ENCODE data around the gene ZFAND6. TPM values are rescaled to one million over a fixed set of nuclear protein-coding genes. Genes with fewer than 3 reads are reported as not detected.

The ZFAND6 gene
- total RNA-seq, 4 donors from 2014 or later: 215 to 324 (median 226) TPM

DNA sequence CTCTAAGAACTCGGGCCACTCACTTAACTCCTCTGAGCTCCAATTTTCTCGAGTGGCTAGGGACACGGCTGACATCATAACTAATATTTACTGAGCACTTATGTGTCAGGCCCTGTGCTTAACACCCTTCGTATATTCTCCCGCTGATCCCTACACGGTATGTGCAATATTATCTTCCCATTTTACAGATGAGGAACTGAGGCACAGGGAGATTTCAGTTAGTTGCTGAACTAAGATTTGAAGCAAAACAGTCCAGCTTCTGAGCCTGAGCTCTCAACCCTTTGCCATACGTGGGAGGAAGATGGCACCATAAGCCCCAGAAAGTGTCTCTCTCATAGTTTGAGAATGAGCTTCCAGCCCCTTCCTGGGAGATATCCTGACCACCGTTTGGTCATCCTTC, 112.9 kb downstream of the ZFAND6 start:
- Histone ChIP-seq H3K27ac (no peak overlapping the region), H3K9me3 (no peaks in the 10 kb centered on the region), H3K27me3 (no peaks in the 10 kb centered on the region), H3K36me3 (no peaks in the 10 kb centered on the region), H3K4me3 (replicated peaks in 1 of 3) (no peak overlapping the region), H3K4me1 (peaks cover 0 to 4% of the 10 kb centered on the region in 2 donors)
- no peak for DNase-seq
- intact Hi-C loops (cut with DNase I): loop anchor here (5.0 kb wide), 1 partner anchor 115 kb away; the partner anchor contains the start of gene ZFAND6
- TF ChIP-seq, protein P1, sequence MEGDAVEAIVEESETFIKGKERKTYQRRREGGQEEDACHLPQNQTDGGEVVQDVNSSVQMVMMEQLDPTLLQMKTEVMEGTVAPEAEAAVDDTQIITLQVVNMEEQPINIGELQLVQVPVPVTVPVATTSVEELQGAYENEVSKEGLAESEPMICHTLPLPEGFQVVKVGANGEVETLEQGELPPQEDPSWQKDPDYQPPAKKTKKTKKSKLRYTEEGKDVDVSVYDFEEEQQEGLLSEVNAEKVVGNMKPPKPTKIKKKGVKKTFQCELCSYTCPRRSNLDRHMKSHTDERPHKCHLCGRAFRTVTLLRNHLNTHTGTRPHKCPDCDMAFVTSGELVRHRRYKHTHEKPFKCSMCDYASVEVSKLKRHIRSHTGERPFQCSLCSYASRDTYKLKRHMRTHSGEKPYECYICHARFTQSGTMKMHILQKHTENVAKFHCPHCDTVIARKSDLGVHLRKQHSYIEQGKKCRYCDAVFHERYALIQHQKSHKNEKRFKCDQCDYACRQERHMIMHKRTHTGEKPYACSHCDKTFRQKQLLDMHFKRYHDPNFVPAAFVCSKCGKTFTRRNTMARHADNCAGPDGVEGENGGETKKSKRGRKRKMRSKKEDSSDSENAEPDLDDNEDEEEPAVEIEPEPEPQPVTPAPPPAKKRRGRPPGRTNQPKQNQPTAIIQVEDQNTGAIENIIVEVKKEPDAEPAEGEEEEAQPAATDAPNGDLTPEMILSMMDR (IDR thresholded peaks at IDR 0.05): no peak
- TF ChIP-seq POLR2A (IDR thresholded peaks at IDR 0.05): no peak
- WGBS, 2 donors: 65 to 79% methylated on average over 8 of the region's 8 CpGs

DNA sequence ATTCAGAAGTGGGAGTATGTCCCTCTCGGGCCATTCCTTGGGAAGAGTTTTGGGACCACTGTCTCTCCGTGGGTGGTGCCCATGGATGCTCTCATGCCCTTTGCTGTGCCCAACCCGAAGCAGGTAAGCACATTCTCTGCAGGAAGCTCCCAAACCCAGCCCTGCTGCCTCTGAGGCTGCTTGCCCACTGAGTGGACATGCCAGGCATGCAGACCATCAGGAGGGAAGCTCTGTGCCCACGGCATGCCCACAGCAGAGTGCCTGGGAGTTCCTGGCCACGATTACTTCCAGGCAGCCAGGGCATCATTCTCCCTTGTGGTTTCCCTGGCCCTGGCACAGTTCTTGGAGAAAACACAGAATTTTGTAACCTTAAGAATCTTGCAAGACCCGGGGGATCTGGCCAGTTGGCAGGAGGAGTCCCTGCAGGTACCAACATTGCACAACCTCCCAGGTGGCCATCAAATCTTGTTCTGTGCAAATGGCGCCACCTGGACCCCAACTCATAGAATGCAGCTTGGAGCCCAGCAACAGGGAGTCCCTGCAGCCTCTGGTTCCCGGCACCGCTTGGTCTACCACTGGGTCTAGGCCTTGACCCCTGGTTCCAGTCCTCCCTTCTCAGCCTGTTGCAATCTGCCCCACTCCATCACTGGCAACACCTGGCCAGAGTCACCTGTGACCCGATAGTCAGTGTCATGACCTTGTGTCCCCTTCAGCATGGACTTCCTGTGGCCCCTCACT, 113.7 kb downstream of the ZFAND6 start:
- DNase-seq: peak; percentile 79 to 86
- Histone ChIP-seq H3K4me1 (peaks cover 0 to 4% of the 10 kb centered on the region in 2 donors), H3K4me3 (replicated peaks in 1 of 3) (no peak overlapping the region), H3K9me3 (no peaks in the 10 kb centered on the region), H3K27ac (no peak overlapping the region), H3K27me3 (no peaks in the 10 kb centered on the region), H3K36me3 (no peaks in the 10 kb centered on the region)
- intact Hi-C loops (cut with DNase I): loop anchor here (5.0 kb wide), 1 partner anchor 116 kb away; the partner anchor contains the start of gene ZFAND6
- 71 to 73% methylated on average over 10 of the region's 10 CpGs for WGBS, 2 donors
- TF ChIP-seq, protein P1 (IDR thresholded peaks at IDR 0.05): peak; percentile 31 to 78 (median 76)
- TF ChIP-seq POLR2A (IDR thresholded peaks at IDR 0.05): no peak

DNA sequence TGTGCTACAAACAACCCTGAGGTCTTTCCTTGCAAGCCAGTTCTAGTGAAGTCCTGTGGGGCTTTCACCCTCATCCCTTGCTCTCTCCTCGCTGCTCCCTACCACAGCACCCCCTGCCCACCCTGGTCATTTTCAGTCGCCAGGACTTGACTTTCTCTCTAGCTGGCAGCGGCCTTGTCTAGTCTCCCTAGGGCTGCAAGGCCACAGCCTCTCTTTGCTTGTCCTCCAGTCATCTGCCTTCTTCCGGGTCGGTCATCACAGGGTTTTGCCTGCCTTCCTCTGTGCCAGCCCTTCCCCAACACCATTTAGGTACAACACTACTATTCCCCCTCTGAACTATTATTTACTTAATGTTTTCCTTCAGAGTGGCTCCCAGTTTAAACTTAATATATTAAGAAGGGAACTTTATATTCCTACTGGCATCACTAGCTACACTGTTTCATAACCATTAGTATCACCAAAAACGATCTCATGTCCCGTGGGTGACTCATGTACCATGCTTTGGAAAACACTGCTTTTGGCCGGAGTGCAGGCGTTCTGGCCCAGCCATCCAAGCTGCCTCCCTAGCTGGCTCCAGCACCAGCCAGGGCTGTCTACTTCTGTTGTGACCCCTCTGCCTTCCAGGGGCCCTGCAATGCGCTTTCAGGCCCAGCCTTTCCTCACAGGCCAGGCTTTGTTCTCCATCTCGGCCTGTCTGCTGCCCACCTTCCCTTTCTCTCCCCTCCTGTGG, 114.7 kb downstream of the ZFAND6 start:
- no peak for DNase-seq
- H3K36me3 ChIP-seq: no peaks in the 10 kb centered on the region
- intact Hi-C loops (cut with DNase I): loop anchor here (5.0 kb wide), 1 partner anchor 117 kb away; the partner anchor contains the start of gene ZFAND6

DNA sequence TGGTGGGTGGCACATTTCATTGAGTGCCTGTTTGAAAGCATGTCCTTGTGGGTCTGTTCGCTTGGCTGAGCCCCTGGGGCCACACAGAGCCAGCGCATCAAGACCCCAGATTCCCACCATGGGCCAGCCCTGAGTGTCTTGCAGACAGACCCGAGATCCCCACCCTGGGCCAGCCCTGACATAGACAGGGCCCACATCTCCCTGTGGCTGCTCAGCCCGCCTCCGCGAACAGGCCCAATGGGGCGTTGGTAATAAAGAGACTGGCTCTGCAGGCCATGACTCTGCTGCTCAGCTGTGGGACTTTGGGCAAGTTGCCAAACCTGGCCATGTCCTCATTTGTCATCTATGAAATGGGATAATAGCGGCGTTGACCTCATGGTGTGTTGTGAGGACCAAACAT, 116.0 kb downstream of the ZFAND6 start:
- DNase-seq: no peak
- H3K4me3 ChIP-seq (replicated peaks in 1 of 3): no peak overlapping the region
- no peaks in the 10 kb centered on the region for H3K9me3 ChIP-seq
- intact Hi-C loops (cut with DNase I): no loop called here
- no peak overlapping the region for H3K27ac ChIP-seq
- WGBS, 2 donors: 86 to 94% methylated on average over 4 to 9 of the region's 9 CpGs
- no peaks in the 10 kb centered on the region for H3K27me3 ChIP-seq
- peaks cover 0 to 7% of the 10 kb centered on the region in 2 donors for H3K4me1 ChIP-seq
- peaks cover 0 to under 1% of the 10 kb centered on the region in 2 donors for H3K36me3 ChIP-seq
- TF ChIP-seq POLR2A (IDR thresholded peaks at IDR 0.05): no peak
- TF ChIP-seq, protein P1 (IDR thresholded peaks at IDR 0.05): no peak

More for the DNA sequence above, 114.7 kb downstream of the ZFAND6 start:
- H3K4me1 ChIP-seq: peaks cover 0 to 5% of the 10 kb centered on the region in 2 donors
- no peak overlapping the region for H3K27ac ChIP-seq
- WGBS, 2 donors: 85 to 87% methylated on average over 11 of the region's 11 CpGs
- H3K27me3 ChIP-seq: no peaks in the 10 kb centered on the region
- TF ChIP-seq POLR2A (IDR thresholded peaks at IDR 0.05): no peak
- TF ChIP-seq, protein P1 (IDR thresholded peaks at IDR 0.05): no peak
- H3K4me3 ChIP-seq (replicated peaks in 1 of 3): no peak overlapping the region
- no peaks in the 10 kb centered on the region for H3K9me3 ChIP-seq

Data from thyroid gland (tissue), 4 donors.